Central memory CD4-positive, alpha-beta T cell (primary cell): ENCODE results near the gene IRGQ.
"Not testable (repeated sequence)": the region's sequence is repeated elsewhere in the genome, so short reads cannot be mapped to it uniquely, and the experiment has no call there.

ENCODE experiments used
- DNase-seq: peaks from one replicate; pipeline ENCODE4 v3.0.0; 2022

IRGQ gene

DNA sequence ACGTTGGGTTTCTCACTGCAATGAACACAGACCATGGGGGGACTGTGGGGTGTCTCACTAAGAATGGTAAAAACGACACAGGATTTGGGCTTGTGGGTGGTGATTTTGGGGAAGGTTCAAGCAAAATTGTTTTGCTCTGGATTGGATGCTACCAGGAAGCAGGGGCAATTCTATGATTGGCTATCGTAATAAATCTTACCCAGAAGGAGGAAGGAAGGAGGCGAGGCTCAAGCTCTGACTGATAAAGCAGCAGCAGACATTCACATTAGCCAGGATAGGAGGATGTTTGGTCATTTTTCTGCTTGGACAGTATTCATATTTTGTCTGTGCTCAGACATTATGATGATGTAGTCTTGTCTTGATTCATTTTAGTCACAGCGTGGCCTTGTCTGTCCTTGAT is 1.9 kb upstream of the IRGQ start:
- no peak for DNase-seq

DNA sequence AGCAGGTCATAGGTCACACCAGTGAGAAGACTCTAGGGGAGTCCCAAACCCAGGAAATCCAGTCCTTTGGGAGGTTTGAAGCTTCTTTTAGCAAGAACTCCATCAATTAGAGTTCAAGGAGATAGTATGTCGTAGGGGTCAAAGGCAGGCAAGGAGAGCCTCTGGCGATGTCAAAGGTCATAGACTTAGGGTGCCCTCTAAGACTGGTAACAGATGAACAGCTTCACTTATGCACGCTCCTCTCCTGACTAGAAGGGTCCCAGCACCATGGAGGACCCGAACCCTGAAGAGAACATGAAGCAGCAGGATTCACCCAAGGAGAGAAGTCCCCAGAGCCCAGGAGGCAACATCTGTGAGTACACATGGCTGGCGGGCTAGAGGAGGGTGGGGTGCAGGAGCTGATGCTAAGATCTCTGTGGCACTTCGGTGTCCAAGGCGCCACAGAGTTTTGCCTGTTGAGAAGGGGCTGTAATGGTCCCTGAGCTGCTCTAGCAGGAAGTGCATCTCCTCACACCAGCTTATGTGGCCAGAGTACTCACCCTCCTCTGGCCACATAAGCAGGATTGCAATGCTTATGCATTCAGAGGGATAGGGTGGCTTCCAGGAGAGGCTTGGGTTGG is 1.0 kb upstream of the IRGQ start:
- DNase-seq: no peak

GRCh38 chr19:43595605-43595998 is 332 bp downstream of the IRGQ start:
- no peak for DNase-seq

DNA sequence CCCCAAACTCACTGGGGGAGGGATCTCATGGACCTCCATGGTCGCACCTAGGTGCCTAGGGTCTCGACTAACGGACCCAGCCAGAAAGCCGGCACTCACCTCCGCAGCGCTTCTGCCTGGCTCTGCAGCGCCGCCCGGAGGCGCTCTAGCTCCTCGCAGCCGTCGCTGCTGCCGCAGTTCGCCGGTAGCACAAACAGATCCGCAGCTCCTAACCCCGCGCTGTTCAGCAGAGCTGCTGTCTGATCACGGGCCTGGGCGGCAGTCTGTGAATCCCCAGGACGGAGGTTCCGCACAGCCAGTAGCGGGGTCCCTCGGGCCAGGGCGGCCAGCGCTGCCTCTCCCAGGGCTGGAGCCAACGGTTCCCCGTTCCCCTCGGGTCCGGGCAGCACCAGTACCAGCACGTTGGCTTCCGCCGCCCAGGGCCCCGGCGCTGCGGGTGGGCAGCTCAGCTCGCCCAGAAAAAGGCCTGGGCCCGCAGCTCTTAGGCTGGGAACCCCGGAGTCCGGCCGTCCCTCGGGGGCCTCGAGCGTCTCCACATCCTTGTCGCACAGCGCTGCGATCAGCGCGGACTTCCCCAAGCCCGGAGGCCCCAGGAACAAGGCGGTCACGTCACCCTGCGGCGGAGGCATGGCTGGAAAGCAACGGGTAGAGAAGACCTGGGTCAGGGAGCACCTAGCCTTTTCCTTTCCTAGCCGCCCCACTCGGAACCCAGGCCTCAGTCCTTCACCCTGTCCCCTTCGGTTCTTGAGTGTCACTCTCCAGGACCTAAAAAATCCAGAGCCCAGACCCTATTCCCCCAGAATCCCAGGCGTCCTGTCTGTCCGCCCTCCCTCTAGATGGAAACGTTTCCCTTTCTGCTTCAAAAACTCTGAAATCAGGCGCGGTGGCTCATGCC is 977 bp downstream of the IRGQ start:
- DNase-seq: peak; percentile 72

GRCh38 chr19:43594081-43594697 is 1.7 kb downstream of the IRGQ start:
- no peak for DNase-seq

- no peak for DNase-seq
These were observed 3.1 kb downstream of the IRGQ start for GRCh38 chr19:43592800-43593350.

DNA sequence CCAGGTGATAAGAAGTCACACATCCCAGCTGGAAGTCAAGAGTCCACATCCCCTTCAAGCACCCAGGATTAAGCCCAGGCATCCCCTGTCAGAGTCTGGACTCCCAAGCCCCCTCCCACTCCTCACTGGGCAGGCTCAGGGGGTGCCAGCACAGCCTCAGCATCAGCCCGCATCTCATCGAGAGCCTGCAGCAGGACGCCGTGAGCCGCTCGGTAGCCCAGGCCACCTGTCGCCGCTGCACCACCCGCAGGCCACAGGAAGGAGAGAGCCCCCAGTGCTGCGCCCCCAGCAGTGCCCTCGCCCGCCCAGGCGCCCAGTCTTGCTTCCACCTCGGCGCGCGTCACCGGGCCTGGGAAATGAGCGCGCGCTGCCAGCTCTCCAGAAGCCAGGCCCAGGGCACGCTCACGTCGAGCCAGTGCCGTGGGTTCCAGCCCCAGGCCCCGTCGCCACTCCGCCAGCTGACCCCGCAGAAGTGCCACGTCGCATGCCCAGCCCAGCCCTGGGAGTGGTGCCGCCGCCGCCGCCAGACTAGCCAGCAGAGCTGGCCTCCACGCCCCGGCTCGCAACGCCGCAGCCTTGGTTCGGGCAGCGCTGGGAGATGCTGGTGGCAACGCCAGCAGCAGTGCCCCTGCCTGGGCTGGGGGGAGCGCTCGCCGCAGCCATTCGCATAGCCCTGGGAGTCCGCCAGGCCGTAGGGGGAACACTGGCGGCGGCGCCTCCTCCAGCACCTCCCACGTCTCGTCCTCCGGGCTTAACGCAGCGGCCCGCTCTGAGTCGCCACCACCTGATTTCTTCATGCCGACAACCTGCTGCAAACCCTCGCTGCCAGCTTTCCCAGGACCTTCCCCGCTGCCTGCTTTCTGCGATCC is 3.8 kb downstream of the IRGQ start:
- DNase-seq: no peak

DNA sequence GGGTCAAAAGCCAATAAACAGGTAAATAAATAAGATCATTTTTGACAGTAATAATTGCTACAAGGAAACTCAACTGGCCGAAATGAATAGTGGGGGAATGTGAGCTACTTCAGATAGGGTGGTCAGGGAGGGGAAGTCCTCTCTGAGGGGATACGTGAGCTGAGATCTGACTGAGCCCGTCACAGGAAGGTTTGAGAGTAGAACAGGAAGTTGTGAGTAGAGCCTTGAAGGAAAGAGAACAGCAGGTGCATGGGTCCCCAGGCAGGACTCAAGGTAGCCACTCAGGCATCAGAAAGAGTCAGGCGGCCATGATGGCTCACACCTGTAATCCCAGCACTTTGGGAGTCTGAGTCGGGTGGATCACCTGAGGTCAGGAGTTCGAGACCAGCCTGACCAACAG is 6.3 kb downstream of the IRGQ start:
- no peak for DNase-seq

DNA sequence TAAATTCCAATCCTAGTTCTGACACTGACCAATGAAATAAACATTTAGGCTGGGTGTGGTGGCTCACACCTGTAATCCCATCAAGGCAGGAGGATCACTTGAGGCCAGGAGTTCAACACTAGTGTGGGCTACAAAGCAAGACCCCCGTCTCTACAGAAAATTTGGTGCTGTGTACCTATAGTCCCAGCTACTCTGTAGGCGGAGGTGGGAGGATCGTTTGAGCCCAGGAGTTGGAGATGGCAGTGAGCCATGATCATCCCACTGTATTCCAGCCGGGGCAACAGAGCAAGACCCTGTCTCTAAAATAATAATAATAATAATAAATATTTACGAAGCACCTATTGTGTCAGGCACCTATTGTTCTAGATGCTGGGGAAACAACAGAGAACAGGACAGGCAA is 6.7 kb downstream of the IRGQ start:
- no peak for DNase-seq

- DNase-seq: not testable (repeated sequence)
These were observed 8.9 kb downstream of the IRGQ start for GRCh38 chr19:43587029-43587428.

- no peak for DNase-seq
These were observed 9.6 kb downstream of the IRGQ start for GRCh38 chr19:43586346-43586745.

GRCh38 chr19:43584484-43584883 is 11.4 kb downstream of the IRGQ start:
- DNase-seq: no peak

GRCh38 chr19:43582495-43582894 is 13.4 kb downstream of the IRGQ start:
- DNase-seq: no peak

GRCh38 chr19:43581467-43581866 is 14.5 kb downstream of the IRGQ start:
- no peak for DNase-seq

DNA sequence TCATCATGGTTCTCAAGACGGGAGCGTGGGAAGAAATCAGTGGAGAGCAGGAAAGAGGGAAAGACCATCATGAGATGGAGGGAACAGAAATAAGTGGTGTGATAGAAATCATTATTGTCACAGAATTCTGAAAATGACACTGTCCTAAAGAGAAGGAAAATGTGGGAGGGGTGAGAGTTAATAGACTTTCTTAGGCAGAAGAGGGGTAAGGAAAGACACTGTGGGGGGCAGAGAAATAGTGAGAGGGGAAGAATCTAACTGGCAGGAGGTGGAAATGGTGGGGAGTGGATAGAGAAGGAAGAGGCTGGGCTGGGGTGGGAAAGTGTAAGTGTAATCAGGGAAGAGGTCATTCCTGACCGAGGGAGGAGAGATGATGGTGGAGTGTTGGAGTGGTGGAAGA is 17.1 kb downstream of the IRGQ start:
- no peak for DNase-seq

DNA sequence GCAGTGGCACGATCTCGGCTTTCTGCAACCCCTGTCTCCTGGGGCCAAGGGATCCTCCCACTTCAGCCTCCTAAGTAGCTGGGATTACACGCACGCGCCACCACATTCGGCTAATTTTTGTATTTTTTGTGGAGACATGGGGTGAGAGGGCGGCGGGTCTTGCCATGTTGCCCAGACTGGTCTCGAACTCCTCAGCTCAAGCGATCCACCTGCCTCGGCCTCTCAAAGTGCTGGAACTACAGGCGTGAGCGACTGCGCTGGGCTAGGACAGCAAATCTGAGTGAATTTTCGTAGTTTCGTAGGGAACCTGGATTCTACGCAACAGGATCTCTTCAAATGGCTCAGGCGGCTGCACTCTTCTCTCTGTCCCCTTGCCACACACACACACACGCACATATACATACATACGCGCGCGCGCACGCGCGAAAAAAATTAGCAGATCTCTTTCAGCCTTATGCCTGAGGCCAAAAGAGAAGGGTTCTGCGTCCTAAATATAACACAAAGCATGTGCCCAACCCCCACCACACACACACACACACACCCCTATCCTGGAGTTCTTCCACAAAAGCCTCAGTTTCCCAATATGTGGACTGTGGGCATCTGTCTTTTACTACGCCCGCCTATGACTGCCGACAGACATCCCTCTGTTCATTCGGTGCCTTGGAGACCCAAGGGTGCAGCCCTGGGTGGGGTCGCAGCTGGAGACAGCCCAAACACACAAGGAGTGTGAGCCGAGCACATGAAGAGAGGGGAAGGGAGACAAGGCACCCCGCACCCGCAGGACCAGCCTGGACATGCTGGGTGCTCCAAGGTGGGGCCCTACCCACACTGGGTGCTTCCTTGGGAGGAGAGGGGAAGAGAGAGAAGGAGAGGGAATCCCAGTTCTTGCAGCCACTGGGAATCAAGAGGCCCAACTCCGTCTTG is 19.7 kb downstream of the IRGQ start:
- DNase-seq: no peak

- DNase-seq: peak; percentile 97
These were observed 20.6 kb downstream of the IRGQ start, which contains the start of the genes PINLYP and XRCC1 for GRCh38 chr19:43575156-43575950. PINLYP (plus strand) TSS chr19:43575801; CDS start chr19:43577192, 1,391 bp downstream. XRCC1 (minus strand) TSS chr19:43575527; CDS start chr19:43575458, 69 bp downstream.

DNA sequence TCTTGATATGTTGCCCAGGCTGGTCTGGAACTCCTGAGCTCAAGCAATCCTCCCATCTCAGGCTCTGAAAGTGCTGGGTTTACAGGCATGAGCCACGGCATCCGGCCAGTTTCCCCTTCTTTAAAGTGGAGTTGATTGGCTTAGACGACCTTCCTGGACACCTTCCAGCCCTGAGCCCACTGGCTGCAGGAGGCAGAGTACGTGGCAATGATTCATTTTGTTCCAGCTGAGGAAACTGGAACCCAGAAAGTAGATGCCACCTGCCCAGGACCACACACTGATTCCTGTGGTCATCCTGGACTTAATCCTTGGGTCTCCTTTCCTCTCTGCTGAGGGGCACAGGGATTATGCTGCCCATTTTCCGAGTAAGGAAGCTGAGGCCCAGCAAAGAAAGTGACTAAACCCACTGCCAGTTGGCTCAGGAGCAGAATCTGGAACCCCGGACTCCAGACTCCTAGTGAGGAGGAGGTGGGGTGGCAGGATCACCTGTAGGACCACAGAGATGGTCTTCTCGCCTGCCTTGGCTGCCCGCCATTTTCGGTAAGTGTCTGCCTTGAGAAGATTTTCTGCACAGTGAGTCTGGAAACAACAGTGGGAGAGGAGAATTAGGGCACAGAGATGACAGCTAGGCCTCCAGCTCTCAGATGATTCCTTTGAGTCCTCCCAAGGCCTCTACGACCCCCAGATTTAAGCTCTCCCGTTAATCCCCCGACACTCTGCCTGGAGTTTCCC is 21.3 kb downstream of the IRGQ start:
- no peak for DNase-seq

- no peak for DNase-seq
These were observed 23.8 kb downstream of the IRGQ start for GRCh38 chr19:43572171-43572588.
